Measurements from ENCODE around the gene RNF214.
"Not testable (repeated sequence)": the region's sequence is repeated elsewhere in the genome, so short reads cannot be mapped to it uniquely, and the experiment has no call there.

Gene RNF214

GRCh38 chr11:117232911-117233409 lies 489 bp downstream of the RNF214 start:
- DNase-seq: no peak

GRCh38 chr11:117238221-117238620 lies 5.8 kb downstream of the RNF214 start:
- no peak for DNase-seq

GRCh38 chr11:117239295-117239694 lies 6.8 kb downstream of the RNF214 start:
- no peak for DNase-seq

- DNase-seq: no peak
Measured at GRCh38 chr11:117248341-117248740, 15.9 kb downstream of the RNF214 start.

- no peak for DNase-seq
Measured at GRCh38 chr11:117249571-117249970, 17.1 kb downstream of the RNF214 start.

GRCh38 chr11:117251506-117251905 lies 19.0 kb downstream of the RNF214 start:
- DNase-seq: no peak

GRCh38 chr11:117255966-117256365 lies 23.5 kb downstream of the RNF214 start:
- no peak for DNase-seq

- no peak for DNase-seq
Measured at GRCh38 chr11:117256573-117256972, 24.1 kb downstream of the RNF214 start.

- DNase-seq: no peak
Measured at GRCh38 chr11:117258576-117258975, 26.1 kb downstream of the RNF214 start.

GRCh38 chr11:117259417-117259816 lies 26.9 kb downstream of the RNF214 start:
- DNase-seq: no peak

GRCh38 chr11:117264624-117265323 lies 32.3 kb downstream of the RNF214 start:
- not testable (repeated sequence) for DNase-seq

GRCh38 chr11:117265745-117266144 lies 33.3 kb downstream of the RNF214 start:
- no peak for DNase-seq

- no peak for DNase-seq
Measured at GRCh38 chr11:117269856-117270255, 37.4 kb downstream of the RNF214 start.

GRCh38 chr11:117271208-117271607 lies 38.7 kb downstream of the RNF214 start:
- no peak for DNase-seq

GRCh38 chr11:117272175-117272574 lies 39.7 kb downstream of the RNF214 start:
- DNase-seq: not testable (repeated sequence)

GRCh38 chr11:117273550-117274289 lies 41.2 kb downstream of the RNF214 start:
- no peak for DNase-seq

- DNase-seq: no peak
Measured at GRCh38 chr11:117278347-117278746, 45.9 kb downstream of the RNF214 start.

GRCh38 chr11:117279711-117280376 lies 47.4 kb downstream of the RNF214 start:
- DNase-seq: no peak

GRCh38 chr11:117281159-117281558 lies 48.7 kb downstream of the RNF214 start:
- no peak for DNase-seq

GRCh38 chr11:117281869-117282268 lies 49.4 kb downstream of the RNF214 start:
- DNase-seq: no peak

GRCh38 chr11:117282956-117283355 lies 50.5 kb downstream of the RNF214 start:
- no peak for DNase-seq

- DNase-seq: no peak
Measured at GRCh38 chr11:117284053-117284452, 51.6 kb downstream of the RNF214 start.

GRCh38 chr11:117286588-117286987 lies 54.1 kb downstream of the RNF214 start:
- DNase-seq: no peak

GRCh38 chr11:117287668-117288067 lies 55.2 kb downstream of the RNF214 start:
- DNase-seq: no peak
